HG03064 (cell line): Measurements from ENCODE around the gene B4GALNT2.
"Not testable (repeated sequence)": the region's sequence is repeated elsewhere in the genome, so short reads cannot be mapped to it uniquely, and the experiment has no call there.

Source experiments
- ATAC-seq: cut with Tn5 transposase; IDR thresholded peaks from one replicate; pipeline ENCODE4 v1.9.1; 2021; ENCODE audit warnings: low read depth; ENCODE audit not compliant: unreplicated experiment

The B4GALNT2 gene

DNA sequence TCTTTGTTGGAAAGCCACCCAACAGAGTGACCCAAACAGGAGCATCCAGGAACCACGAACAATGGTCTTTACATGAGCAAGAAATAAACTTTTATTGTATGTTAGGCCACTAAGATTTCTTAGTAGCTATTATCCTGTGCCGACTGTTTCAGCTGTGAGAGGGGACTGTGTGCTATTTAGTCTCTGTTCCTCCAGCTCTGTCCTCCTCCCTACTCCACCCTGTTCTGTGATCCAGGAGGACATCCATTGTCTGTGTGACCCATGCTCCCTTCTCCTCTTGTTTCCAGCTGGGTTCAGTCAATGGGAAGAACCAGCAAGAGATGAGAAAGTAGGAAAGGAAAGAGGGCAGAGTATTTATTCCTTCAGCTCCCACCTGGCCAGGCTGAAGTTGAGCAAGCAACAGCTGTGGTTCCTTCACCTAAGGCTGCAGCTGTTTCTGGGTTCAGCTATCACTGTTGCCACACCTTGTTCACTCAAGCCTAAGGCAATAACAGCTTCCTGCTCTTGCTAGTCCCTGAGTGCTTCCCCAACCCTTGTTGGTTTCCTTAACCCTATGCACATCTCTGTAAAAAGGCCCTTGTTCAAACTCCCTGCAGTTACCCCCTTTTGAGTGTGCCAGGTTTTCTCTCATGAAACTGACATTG, 14.9 kb upstream of the B4GALNT2 start:
- no peak for ATAC-seq

DNA sequence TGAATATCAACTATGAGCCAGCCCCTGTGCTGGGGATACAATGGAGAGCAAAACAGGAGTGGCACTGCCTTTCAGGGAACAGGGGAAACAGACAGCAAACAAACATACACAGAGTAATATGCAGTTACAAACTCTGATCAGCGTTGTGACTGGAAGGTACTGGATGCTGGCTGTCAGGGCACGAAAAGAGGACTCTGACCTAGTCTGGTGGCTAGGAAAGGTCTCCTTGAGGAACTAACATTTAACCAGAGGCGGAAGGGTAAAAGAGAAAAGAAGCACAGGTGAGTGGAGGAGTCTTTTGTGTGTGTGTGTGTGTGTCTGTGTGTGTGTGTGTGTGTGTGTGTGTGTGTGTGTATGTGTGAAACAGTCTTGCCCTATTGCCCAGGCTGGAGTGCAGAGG, 12.4 kb upstream of the B4GALNT2 start:
- no peak for ATAC-seq

- ATAC-seq = no peak
These were observed 10.8 kb upstream of the B4GALNT2 start for GRCh38 chr17:49121696-49122292.

DNA sequence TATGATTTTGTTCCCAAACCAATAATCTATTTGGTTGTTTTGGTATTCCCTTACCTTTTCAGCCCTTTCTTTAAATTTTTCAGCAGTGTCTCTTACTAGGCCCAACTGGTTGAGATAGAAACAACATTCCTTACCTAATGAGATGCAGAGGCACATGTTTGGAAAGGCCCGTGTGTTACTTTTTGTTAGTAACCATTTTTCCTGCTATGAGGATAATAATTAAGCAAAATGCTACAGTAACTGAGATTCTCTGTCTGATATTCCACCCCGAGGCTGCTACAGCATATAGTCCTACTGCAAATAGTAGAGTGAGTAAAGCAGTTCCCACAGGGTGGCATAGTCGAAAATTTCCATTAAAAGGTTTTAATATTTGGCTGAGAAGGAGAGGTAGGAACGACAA, 10.0 kb upstream of the B4GALNT2 start:
- ATAC-seq = no peak

DNA sequence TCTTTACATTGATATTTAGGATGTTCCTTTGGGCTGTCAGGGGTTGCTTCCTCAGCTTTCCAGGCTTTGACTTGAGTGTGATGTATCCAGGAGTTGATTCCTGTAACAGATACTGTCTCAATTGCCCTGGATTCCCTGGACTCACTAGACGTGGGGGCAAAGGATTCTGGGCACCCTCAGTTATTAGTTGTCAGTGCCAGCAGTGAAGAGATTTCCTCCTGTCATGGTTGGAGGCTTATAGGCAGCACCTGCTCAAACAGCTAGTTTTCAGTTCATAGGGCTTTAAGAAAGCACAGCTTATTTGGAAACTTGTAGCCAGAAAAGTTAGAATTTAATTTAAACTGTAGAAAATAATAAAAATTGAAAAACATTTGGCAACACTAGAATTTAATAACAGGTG, 9.5 kb upstream of the B4GALNT2 start:
- no peak for ATAC-seq

GRCh38 chr17:49125449-49125848, 7.1 kb upstream of the B4GALNT2 start:
- no peak for ATAC-seq

- not testable (repeated sequence) for ATAC-seq
These were observed 6.2 kb upstream of the B4GALNT2 start for GRCh38 chr17:49126183-49126859.

- not testable (repeated sequence) for ATAC-seq
These were observed 3.1 kb upstream of the B4GALNT2 start for GRCh38 chr17:49129359-49129950.

GRCh38 chr17:49130891-49131290, 1.7 kb upstream of the B4GALNT2 start:
- ATAC-seq = no peak

GRCh38 chr17:49132317-49132698, 261 bp upstream of the B4GALNT2 start:
- ATAC-seq = no peak

DNA sequence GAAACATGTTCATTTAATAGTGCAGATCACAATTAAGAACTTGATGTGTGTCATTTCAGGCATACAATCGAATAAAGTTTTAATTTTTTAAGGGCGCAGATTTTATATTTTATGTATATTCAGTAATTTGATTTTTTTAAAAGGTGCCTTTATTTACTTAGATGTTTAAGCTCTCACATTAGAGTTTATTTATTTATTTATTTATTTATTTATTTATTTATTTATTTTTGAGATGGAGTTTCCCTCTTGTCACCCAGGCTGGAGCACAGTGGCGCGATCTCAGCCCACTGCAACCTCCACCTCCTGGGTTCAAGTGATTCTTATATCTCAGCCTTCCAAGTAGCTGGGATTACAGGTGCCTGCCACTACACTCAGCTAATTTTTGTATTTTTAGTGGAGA, 3.8 kb downstream of the B4GALNT2 start:
- no peak for ATAC-seq

GRCh38 chr17:49145654-49146053, 13.1 kb downstream of the B4GALNT2 start:
- not testable (repeated sequence) for ATAC-seq

GRCh38 chr17:49146620-49147306, 14.2 kb downstream of the B4GALNT2 start:
- ATAC-seq = no peak

- no peak for ATAC-seq
These were observed 15.6 kb downstream of the B4GALNT2 start for GRCh38 chr17:49148171-49148570.

DNA sequence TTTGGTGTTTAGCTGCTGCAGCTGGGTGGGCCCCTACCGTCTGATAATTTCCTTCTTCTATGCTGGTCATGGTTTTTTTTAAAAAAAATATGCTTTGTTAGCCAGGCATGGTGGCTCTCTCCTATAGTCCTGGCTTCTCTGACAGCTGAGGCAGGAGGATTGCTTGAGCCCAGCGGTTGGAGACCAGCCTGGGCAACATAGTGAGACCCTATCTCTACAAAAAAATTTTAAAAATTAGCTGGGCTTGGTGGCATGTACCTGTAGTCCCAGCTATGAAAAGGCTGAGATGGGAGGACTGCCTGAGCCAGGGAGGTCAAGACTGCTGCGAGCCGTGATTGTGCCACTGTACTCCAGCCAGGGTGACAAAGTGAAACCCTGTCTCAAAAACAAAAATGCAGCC, 19.4 kb downstream of the B4GALNT2 start:
- ATAC-seq = no peak

DNA sequence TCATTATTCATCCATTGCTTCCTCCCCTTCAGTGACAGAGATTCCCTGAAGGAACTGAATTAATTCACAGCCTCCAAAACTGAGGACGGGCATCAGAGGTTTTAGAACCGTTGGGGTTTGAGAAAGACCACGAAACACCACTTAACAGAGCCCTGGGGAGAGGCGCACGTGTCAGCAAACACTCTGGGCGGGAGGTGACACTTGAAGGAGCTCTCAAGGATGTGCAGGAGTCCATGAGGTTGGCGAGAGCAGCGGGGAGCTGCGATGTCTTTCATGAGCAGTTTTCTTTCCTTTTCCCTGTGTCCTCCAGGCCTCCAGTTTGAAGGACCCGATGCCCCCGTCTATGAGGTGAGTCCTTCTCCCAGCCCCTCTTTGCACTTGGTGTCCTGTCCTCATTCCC, 23.7 kb downstream of the B4GALNT2 start:
- ATAC-seq = no peak

DNA sequence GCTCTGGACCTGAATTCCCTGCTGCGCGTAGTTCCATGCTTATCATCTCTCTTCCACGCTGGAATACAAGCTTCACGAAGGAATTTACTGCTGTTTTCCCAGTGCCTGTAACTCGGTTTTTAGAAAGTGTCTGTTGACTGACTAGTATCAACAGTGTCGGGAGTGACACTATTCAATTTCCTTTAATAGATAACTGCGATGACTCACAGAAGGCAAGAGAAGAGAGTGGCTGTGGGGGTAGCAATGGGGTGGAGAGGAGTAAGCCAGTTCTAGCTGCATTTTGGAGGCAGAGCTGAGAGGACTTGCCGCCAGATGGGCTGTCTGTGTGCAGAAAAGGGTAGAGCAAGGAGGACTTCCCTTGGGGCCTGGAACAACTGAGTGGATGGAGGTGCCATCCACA, 25.2 kb downstream of the B4GALNT2 start:
- ATAC-seq = no peak

DNA sequence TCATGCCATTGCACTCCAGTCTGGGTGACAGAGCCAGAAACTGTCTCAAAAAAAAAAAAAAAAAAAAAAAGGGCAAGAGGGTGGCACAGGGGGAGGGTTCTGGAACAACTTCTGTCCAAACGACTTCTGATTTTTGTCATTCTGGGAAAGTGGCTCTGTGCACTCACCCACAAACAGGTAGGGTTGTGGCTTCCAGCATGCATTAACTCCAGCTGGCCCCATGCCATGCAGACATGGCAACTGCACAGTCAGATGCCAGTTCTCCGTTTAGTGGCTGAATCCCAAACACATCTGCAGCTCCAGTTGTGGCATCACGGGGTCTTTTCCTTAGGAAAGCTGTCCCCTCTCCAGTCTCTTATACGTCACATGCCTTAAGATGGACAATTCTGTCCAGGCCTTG, 30.3 kb downstream of the B4GALNT2 start:
- ATAC-seq = no peak

DNA sequence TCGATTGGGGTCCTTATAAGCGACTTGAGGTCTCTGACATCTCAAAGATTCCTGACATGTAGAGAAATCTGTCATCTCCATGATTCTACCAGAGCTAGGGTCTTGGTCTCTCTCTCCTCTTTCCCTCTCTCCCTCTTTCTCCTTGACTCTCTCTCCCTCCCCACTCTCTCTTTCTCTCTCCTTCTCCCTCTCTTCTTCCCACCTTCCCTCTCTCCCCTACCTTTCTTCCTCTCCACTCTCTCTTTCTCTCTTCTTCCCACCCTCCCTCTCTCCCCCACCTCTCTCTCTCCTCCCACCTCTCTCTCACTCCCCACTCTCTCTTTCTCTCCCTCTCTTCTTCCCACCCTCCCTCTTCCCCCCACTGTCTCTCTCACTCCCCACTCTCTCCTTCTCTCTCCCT, 32.6 kb downstream of the B4GALNT2 start:
- no peak for ATAC-seq

GRCh38 chr17:49168706-49169105, 36.1 kb downstream of the B4GALNT2 start:
- no peak for ATAC-seq

- no peak for ATAC-seq
These were observed 37.6 kb downstream of the B4GALNT2 start for GRCh38 chr17:49170216-49170615.
